HT1080 (cell line): ENCODE results near the gene DDT. TPM values are rescaled to one million over a fixed set of nuclear protein-coding genes. Genes with fewer than 3 reads are reported as not detected.
"Not testable (repeated sequence)": the region's sequence is repeated elsewhere in the genome, so short reads cannot be mapped to it uniquely, and the experiment has no call there.

Source experiments
- DNase-seq: peaks from one replicate; pipeline ENCODE4 v3.0.0-alpha.2; 2015; ENCODE audit warnings: low read depth
- polyA plus RNA-seq, 2 experiments: library from polyadenylated mRNA; depleted of rRNA; stranded (reverse); fragments of >200 nt; gene quantifications; 2 replicates each; pipeline ENCODE4 v1.2.3, GENCODE V29; 2015
- total RNA-seq: library from RNA; depleted of rRNA; stranded (reverse); fragments of >200 nt; shearing (Covaris generic); gene quantifications from 2 replicates; pipeline ENCODE4 v1.2.3, GENCODE V29; 2014; rRNA removed

The DDT gene
- 380 and 441 TPM in 2 replicates for total RNA-seq
- polyA plus RNA-seq (2015; cell fraction: cytosol; rRNA removed) = 305 and 357 TPM in 2 replicates
- 168 and 184 TPM in 2 replicates for polyA plus RNA-seq (2015; cell fraction: nucleus; rRNA removed)

- DNase-seq = not testable (repeated sequence)
Observed at GRCh38 chr22:23974345-23974744, at the start of gene DDT. TSS of gene DDT (minus strand) at chr22:23974441. CDS start at chr22:23974414, 27 bp downstream.

DNA sequence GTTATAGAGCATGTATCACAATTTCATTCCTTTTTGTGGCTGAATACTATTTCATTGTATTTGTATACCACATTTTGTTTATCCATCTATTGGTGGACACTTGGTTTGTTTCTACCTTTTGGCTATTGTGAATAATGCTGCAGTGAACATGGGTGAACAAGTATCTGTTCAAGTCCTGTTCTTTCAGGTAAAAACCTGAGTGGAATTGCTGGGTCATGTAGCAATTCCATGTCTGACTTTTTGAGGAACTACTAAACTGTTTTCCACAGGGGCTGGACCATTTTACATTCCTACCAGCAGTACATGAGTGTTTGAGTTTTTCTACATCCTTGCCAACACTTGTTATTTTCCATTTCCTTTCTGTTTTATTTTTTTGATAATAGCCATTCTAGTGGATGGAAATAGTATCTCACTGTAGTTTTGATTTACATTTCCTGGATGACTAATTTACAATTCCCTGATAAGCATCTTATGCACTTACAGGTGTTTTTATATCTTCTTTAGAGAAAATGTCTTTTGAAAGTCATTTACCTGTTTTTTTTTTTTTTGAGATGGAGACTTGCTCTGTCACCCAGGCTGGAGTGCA is 49.1 kb upstream of the DDT start:
- no peak for DNase-seq

DNA sequence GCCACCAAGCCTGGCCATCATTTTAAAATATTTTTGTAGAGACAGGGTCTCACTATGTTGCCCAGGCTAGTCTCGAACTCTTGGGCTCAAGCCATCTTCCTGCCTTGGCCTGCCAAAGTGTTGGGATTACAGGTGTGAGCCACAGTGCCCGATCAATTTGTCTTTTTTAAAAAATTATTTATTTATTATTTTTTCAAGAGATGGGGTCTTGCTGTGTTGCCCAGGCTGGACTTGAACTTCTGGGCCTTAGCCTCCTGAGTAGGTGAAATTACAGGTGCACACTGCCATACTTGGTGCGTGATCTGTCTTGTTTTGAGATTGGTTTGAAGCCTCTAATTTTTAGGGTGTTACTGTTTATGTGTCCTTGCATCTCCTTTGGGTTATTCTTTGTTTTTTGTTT is 47.1 kb upstream of the DDT start:
- DNase-seq = no peak

GRCh38 chr22:24016156-24016555 is 41.9 kb upstream of the DDT start:
- DNase-seq = no peak

DNA sequence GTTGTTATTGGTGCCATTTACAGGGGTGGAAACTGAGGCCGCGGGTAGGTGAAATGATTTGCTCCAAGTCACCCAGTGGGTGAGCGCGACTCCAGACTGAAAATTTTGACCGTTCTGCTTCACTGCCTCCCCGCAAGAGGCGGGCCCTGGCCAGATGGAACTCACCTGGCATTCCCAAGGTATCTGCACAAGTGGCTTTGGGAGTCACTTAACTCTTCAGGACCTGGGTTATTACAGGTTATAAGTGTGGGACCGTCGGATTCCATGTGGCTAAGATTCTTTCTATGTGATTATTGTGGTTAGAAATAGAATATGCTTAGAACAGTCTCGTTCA is 37.5 kb upstream of the DDT start:
- no peak for DNase-seq

- no peak for DNase-seq
Observed at GRCh38 chr22:24010018-24010391, 35.8 kb upstream of the DDT start.

DNA sequence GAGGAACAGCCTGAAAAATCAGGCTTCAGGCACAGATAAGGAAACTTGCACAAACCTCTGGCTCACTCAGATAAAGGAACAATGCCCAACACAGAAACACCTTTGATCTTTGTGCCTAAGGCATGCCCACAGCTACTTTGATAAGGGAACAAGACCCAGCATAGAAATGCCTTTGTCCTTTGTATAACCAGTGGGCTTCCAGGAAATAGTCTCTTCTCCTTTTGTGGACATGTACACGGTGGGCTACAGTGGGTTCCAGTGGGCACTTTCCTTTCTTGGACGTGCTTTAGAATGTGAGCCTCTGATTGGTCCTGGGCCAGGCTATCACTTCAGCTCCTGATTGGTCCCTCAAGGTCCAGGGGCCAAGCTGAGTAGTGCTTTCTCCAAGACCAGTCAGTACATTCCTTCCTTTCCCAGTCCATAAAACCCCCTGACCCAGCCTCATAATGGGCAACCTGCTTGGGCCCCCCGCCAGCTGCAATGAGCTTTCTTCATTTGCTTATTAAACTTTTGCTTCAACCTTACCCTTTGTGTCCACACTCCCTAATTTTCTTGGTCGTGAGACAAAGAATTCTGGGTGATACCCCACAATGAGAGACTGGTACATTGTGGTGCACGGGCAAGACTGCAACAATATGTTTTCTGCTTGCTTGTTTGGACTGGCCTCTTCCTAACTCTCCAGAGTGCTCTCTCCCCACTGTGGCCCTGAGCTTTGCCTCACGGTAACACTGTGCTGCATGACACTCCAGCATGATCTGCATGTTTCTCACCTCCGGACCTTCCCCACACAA is 35.2 kb upstream of the DDT start:
- no peak for DNase-seq

GRCh38 chr22:24008381-24009226 is 34.4 kb upstream of the DDT start:
- no peak for DNase-seq

DNA sequence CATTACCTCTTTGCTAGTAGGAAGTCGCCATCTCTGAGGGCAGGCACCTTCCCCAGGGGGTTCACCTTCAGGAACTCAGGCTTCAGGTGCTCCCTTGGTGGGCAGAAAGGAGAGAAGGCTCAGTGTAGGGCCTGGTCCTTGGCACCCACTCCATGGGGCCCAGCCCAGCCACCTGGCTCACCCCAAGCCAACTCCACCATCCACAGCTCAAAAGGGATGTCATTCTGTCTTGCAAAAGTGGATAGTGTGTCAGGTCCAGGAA is 33.7 kb upstream of the DDT start:
- DNase-seq = no peak

DNA sequence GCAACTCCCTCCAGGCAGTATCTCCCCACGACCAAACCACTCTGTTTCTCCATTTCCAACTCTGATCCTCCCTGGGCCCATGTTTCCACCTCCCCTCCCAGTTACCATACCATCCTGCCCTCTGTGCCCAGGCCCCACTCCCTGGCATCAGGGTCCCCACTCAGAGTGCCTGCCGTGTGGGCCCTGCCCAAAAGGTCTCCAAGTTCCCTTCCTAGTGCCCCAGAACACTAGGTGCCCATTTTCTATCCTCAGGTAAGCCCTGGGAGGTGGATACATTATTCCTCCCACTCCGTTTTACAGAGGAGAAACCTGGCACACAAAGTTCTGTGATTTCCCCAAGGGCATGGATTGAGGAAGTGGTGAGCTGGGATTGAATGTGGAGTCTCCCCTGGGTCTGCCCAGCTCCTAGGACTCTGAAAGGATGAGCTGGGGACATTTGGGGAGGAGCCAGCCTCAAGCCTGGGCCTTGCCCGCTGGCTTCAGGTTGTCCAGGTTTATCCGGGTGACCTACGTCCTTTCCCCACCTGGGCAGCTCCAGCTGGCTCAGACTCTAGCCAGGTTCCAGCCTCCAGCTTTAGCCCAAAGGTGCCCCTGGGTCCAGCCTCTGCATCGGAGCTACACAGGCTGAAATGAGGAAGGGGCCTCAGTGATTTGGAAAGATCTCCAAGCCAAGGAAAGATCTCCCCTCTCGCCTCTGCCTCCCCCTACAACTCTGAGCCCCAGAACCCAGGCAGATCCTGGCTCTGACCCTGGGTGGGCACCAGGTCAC is 33.2 kb upstream of the DDT start:
- DNase-seq = no peak

DNA sequence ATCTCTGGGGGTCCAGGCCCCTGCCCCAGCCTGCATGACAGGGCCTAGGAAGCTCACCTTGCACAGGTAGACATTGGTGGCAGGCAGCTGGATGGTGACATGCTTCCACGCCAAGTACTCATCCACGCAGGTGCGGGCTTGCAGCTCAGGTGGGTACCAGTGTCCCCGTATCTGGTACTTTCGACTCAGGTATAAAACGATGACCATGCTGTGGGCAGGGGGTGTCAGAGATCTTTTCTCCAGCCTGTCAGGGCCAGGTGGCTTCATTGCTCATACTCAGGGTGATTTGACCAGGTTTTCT is 32.6 kb upstream of the DDT start:
- no peak for DNase-seq

DNA sequence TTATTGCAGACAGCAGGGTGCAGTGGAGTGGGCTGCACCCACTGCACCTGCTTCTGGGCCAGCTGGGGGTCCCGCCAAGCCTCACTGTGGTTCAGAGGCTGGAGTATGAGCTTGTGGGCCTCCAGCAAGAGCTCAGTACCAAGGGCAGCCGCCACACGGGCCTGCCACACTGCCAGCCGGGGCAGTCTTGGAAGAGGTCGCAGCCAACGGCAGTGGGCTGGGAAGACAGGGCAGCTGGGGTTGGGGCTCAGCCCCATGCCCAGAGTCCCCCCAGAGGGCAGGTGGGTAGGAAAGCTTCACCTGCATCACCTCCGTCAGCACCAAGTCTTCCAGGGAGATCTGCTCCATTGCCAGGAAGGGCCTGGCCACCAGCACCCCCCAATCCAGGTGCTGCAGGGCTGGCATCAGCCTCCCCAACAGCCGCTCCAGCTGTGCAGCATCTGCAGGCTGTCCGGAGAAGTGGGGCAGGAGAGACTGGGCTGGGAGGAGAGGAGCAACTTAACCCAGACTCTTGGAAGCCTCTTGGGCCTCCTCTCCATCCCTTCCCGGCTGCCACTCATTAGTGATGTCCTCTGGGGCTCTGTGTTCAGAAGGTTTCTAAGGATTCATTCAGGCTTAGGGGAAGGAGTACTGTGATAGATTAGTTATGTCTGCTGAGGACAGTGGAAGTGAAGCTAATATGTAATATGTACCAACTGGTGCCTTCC is 32.1 kb upstream of the DDT start:
- no peak for DNase-seq

DNA sequence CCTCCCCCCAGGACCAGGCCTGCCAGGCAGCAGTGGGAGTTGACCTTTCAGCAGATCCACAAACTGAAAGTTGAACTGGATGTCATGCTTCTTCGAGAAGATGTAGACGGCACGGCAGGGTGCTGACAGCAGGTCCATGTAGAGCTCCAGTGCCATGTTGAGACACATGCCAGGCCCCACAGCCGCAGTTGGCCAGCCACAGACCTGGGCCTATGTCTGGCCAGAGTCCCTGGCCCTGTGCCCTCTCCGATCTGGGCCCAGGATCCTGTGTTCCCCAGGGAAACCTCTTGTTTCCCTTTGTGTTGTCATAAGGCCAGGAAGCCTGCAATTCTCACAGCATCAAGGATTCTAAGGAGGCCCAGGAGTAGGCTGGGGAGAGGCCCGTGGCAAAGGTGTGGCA is 31.0 kb upstream of the DDT start, which contains the start of gene GSTT4:
Gene GSTT4 (minus strand): TSS at position 253 of the 400 bp plus-strand sequence. CDS start 97 bp downstream, at position 156.
- no peak for DNase-seq

- no peak for DNase-seq
Observed at GRCh38 chr22:24003887-24004286, 29.6 kb upstream of the DDT start.

GRCh38 chr22:24002851-24003250 is 28.6 kb upstream of the DDT start:
- no peak for DNase-seq

DNA sequence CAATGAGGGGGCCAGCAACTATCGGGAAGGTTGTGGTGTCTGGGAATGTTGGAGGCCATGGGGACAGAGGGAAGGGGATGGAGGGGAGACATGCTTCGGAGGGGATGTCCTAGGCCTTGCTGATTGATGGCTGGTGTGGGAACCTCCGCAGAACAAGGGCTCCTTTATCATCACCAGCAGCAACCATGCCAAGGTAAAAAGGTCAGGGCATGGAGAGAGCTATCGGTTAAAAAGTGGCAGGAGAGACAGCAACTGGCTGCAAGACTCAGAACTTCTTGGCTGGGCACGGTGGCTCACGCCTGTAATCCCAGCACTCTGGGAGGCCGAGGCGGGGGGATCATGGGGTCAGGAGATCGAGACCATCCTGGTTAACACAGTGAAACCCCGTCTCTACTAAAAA is 28.0 kb upstream of the DDT start:
- no peak for DNase-seq

- no peak for DNase-seq
Observed at GRCh38 chr22:24001314-24001713, 27.1 kb upstream of the DDT start.

DNA sequence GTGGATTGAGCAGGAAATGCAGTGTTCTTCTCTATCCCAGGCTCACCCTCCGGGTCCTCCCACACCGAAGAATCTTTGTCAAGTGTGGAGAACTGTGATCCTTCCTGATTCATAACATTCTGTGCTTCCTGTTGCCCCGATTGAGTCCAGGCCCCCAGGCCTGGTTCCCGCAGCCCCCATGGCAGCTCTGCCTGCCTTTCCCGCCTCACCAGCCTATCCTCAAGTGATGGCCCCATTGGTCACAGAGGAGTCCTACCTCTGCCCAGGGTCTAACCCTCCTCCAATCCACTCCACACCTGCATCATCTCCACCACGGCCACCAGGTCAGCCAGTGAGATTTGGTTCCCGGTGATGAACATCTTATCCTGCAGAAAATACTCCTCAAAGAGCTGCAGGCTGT is 25.5 kb upstream of the DDT start:
- not testable (repeated sequence) for DNase-seq

DNA sequence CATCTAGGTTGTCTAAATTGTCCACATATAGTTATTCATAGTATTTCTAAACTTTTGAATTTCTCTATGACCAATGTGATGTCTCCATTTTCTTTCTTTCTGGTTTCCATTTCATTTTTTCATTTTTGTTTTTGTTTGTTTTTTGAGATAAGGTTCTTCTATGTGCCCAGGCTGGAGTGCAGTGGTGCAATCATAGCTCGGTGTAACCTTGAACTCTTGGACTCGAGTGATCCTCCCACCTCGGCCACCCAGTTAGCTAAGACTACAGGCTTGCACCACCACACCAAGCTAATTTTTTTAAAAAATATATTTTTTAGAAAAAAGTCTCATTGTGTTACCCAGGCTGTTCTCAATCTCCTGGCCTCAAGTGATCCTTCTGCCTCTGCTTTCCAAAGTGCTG is 22.9 kb upstream of the DDT start:
- no peak for DNase-seq

DNA sequence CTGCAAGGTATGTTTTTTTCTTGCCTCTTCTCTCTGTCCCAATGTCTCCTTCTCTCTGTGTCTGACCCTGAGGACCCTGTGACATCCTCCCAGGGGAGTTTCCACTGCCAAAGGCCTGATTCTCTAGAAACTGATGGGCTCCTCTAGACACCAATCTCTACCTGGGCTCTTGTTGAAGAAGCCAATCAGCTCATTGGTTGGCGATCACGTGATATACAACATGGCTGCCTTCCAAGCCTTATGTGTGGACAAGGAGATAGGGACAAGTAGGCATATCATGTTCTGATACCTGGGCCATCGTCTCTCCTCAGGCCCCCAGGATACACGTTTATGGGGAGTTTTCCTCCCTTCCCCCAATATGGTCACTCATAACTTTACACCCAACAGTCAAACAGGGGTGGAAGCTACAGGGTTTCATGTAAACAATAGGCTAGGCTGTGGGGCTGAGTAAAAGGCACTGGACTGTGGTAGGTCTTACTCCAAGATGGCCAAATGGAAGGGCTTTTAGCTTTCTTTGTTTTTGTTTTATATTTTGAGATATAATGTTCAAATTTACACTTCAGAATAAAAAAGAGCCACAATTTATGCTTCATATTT is 19.4 kb upstream of the DDT start:
- DNase-seq = not testable (repeated sequence)

GRCh38 chr22:23993080-23993479 is 18.8 kb upstream of the DDT start:
- not testable (repeated sequence) for DNase-seq
